HepG2 (cell line): ENCODE data around the gene PIP5KL1.

Source experiments
- CTCF ChIP-seq: sonication (generic); formaldehyde crosslinking; IDR thresholded peaks from 2 replicates; pipeline ENCODE4 v1.5.0; 2020; ENCODE audit warnings: mild to moderate bottlenecking, missing genetic modification reagents, moderate library complexity
- NR2F1 ChIP-seq, 2 experiments: fragments of 450-650 bp in 1 of 2; formaldehyde crosslinking in 1 of 2; IDR thresholded peaks; 2 replicates each; pipeline versions ENCODE4 v1.5.0 to v1.6.1; 2016 to 2020; ENCODE audit warnings: mild to moderate bottlenecking in 1 of 2, missing compliant biosample characterization in 1 of 2, missing genetic modification reagents in 1 of 2, moderate library complexity in 1 of 2
- SMC3 ChIP-seq: IDR thresholded peaks from 2 replicates; pipeline ENCODE4 v1.6.1; 2011; ENCODE audit warnings: low read length, improper control_type of control experiment
- TP53 ChIP-seq: sonication (generic); formaldehyde crosslinking; conservative IDR thresholded peaks from 2 replicates; pipeline ENCODE4 v1.4.0; 2020; ENCODE audit warnings: missing genetic modification reagents
- USF2 ChIP-seq, 2 experiments: sonication (generic) in 1 of 2; formaldehyde crosslinking in 1 of 2; IDR thresholded peaks; 2 replicates each; pipeline versions ENCODE4 v1.5.1 to v1.6.1; 2011 to 2020; ENCODE audit warnings: borderline replicate concordance in 1 of 2, low read depth in 1 of 2, low read length in 1 of 2, mild to moderate bottlenecking in 1 of 2, missing genetic modification reagents in 1 of 2, moderate library complexity in 1 of 2
- ZNF160 ChIP-seq: sonication (generic); formaldehyde crosslinking; IDR thresholded peaks from 2 replicates; pipeline ENCODE4 v1.8.0; 2022; ENCODE audit warnings: mild to moderate bottlenecking, inconsistent platforms, missing genetic modification reagents
- ZNF274 ChIP-seq: sonication (generic); formaldehyde crosslinking; IDR thresholded peaks from 2 replicates; pipeline ENCODE4 v1.5.1; 2020; ENCODE audit warnings: mild to moderate bottlenecking, missing genetic modification reagents
- ZNF280B ChIP-seq: sonication (generic); formaldehyde crosslinking; IDR thresholded peaks from 2 replicates; pipeline ENCODE4 v1.5.0; 2020; ENCODE audit warnings: missing genetic modification reagents, mild to moderate bottlenecking, borderline replicate concordance
- ZNF335 ChIP-seq: sonication (generic); formaldehyde crosslinking; IDR thresholded peaks from 2 replicates; pipeline ENCODE4 v1.4.0; 2020; ENCODE audit warnings: missing genetic modification reagents
- ZNF468 ChIP-seq: sonication (generic); formaldehyde crosslinking; IDR thresholded peaks from 2 replicates; pipeline ENCODE4 v1.8.0; 2022; ENCODE audit warnings: mild to moderate bottlenecking, moderate library complexity, missing genetic modification reagents
- ZNF513 ChIP-seq: sonication (generic); formaldehyde crosslinking; conservative IDR thresholded peaks from 2 replicates; pipeline ENCODE4 v1.5.0; 2020; ENCODE audit warnings: missing genetic modification reagents
- ZNF550 ChIP-seq: sonication (generic); formaldehyde crosslinking; IDR thresholded peaks from 2 replicates; pipeline ENCODE4 v1.4.0; 2020; ENCODE audit warnings: mild to moderate bottlenecking, missing genetic modification reagents, borderline replicate concordance
- ZZZ3 ChIP-seq: sonication (generic); formaldehyde crosslinking; IDR thresholded peaks from 2 replicates; pipeline ENCODE4 v1.4.0; 2020; ENCODE audit warnings: missing genetic modification reagents, mild to moderate bottlenecking, borderline replicate concordance

- TF ChIP-seq ZNF468, result no peak
- TF ChIP-seq ZNF280B, result no peak
- no peak for TF ChIP-seq CTCF (CRISPR knock-in tag)
- no peak for TF ChIP-seq TP53 (CRISPR knock-in tag)
- no peak for TF ChIP-seq ZZZ3 (CRISPR knock-in tag)
- TF ChIP-seq SMC3, result no peak
- no peak for TF ChIP-seq ZNF335 (CRISPR knock-in tag)
- no peak for TF ChIP-seq NR2F1 (CRISPR knock-in tag; IDR thresholded peaks at IDR 0.05)
- TF ChIP-seq ZNF550 (CRISPR knock-in tag), result no peak
- no peak for TF ChIP-seq ZNF513 (CRISPR knock-in tag)
- no peak for TF ChIP-seq ZNF160 (CRISPR knock-in tag)
- TF ChIP-seq USF2 (IDR thresholded peaks at IDR 0.05; ENCODE audit: low read depth, low read length), result no peak
- no peak for TF ChIP-seq USF2 (CRISPR knock-in tag; IDR thresholded peaks at IDR 0.05; ENCODE audit: borderline replicate concordance)
- TF ChIP-seq ZNF274 (CRISPR knock-in tag), result no peak
These were observed 56.7 kb downstream of the PIP5KL1 start for GRCh38 chr9:127873886-127874285.
